Germinal center (tissue), 1 donor: ENCODE data around the gene DCTN3.
A peak's percentile ranks its signal among the peaks of the same experiment; 100 is the strongest.
"Not testable (repeated sequence)": the region's sequence is repeated elsewhere in the genome, so short reads cannot be mapped to it uniquely, and the experiment has no call there.

Source experiments
- DNase-seq: peaks from one replicate; pipeline ENCODE4 v3.0.0; 2012; ENCODE audit warnings: mixed read lengths, low spot score

DCTN3 gene

GRCh38 chr9:34647084-34647403 is 26.7 kb upstream of the DCTN3 start:
- no peak for DNase-seq

GRCh38 chr9:34646211-34647083 is 26.2 kb upstream of the DCTN3 start, which contains the start of gene GALT:
Gene GALT, plus strand, starts transcription at chr9:34646675. Its CDS starts 30 bp downstream, at chr9:34646705.
- peak; percentile 98 for DNase-seq

- DNase-seq, result no peak
These were observed 24.5 kb upstream of the DCTN3 start for GRCh38 chr9:34644766-34645314.

GRCh38 chr9:34642679-34643078 is 22.4 kb upstream of the DCTN3 start:
- no peak for DNase-seq

GRCh38 chr9:34639322-34639721 is 19.0 kb upstream of the DCTN3 start:
- not testable (repeated sequence) for DNase-seq

- no peak for DNase-seq
These were observed 17.8 kb upstream of the DCTN3 start for GRCh38 chr9:34638138-34638445.

GRCh38 chr9:34637356-34638137 is 17.3 kb upstream of the DCTN3 start, which contains the start of gene SIGMAR1:
Gene SIGMAR1, minus strand, starts transcription at chr9:34637787. Its CDS starts 90 bp downstream, at chr9:34637697.
- DNase-seq, result peak; percentile 95

GRCh38 chr9:34636791-34637355 is 16.6 kb upstream of the DCTN3 start:
- no peak for DNase-seq

GRCh38 chr9:34635556-34635955 is 15.3 kb upstream of the DCTN3 start:
- DNase-seq, result no peak

GRCh38 chr9:34634551-34635248 is 14.4 kb upstream of the DCTN3 start:
- DNase-seq, result no peak

- peak; percentile 76 for DNase-seq
These were observed 13.7 kb upstream of the DCTN3 start for GRCh38 chr9:34633851-34634550.

GRCh38 chr9:34633166-34633565 is 12.9 kb upstream of the DCTN3 start:
- no peak for DNase-seq

- no peak for DNase-seq
These were observed 10.3 kb upstream of the DCTN3 start for GRCh38 chr9:34630402-34631154.

- no peak for DNase-seq
These were observed 9.2 kb upstream of the DCTN3 start for GRCh38 chr9:34629491-34629808.

- DNase-seq, result peak; percentile 62
These were observed 8.6 kb upstream of the DCTN3 start, which contains the start of gene ARID3C for GRCh38 chr9:34628656-34629490. Gene ARID3C, minus strand, starts transcription at chr9:34629066. Its CDS starts 1,052 bp downstream, at chr9:34628014.

GRCh38 chr9:34627716-34628655 is 7.7 kb upstream of the DCTN3 start:
- DNase-seq, result no peak

GRCh38 chr9:34625186-34625486 is 4.8 kb upstream of the DCTN3 start:
- DNase-seq, result no peak

- DNase-seq, result no peak
These were observed 4.3 kb upstream of the DCTN3 start for GRCh38 chr9:34624475-34625185.
